ENCODE measurements around the gene ZNF555. TPM values are rescaled to one million over a fixed set of nuclear protein-coding genes. Genes with fewer than 3 reads are reported as not detected.

The ZNF555 gene
- total RNA-seq, result 21.1 TPM

DNA sequence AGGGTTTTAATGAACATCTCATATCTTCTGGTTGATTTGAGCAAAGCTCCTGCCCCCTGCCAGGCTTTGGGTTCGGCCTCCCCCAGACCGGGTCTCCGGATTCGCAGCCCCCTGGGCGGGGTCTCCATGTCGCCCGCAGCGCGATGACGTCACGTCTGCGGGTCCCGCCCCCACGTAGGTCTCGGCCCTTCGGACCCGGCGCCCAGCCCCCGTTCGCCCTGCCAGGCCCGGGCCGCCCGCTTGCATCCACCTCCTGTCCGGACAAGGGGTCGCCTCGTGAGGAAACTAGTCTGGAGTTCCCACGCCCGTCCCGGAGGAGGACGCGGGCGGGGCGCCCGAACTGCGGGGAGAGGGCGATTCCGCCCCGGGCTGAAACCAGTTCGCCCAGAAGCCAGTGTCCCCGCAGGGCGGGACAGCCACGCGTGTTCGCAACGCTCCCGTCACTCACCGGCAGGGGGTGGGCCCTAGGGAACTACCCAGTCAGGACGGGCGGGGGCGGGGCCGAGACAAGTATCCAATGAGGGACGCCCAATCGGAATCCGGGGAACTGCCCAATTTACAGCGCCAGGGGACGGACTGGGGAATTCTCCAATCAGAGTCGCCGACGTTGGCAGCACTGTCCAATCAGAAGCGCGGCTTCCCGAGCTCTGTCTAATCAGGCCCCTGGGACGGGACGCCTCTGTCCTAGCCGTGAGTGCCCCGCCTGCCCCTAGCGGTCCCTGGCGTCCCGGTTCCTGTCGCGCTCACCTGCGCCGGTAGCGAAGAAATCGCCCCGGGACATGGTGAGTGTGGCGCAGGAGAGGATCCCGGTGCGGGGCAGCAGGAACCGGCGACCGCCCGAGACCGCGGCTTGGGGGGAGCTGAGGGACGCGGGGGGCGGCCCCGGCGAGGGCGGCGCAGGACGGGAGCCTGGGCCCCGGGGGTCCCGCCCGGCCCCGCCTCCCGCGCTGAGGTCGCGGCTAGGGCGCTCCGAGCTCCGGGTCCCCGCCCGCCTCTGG, at the start of gene ZNF555:
Gene ZNF555 (plus strand): TSS at position 682 of the 998 bp plus-strand sequence. CDS start 98 bp downstream, at position 780.

DNA sequence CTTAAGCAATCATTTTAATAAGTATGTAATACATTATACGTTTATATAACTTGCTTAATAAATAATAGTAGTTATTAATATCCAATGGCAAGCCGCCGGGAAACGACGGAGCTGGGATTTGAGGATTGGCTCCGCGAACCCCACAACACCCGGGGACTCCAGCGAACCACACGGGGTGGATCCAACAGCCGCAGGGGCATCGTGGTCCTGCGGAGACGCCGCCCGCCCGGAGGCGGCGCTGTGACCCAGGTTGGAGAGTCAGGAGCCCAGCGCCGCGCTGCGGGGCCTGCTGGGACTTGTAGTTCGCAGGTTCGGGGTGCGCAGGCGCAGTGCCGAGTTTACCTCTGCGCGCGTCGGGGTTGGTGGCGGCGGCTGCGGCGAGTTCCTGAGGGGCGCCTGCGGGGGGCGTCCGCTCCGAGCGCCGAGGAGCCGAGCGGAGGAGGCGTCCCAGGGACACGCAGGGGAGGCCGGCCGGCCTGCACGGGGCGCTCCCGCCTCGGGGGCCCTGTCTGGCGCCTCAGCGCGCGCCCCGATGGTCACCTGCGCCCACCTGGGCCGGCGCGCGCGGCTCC, 21.6 kb upstream of the ZNF555 start, which contains the start of gene ZNF554:
Gene ZNF554 (plus strand): TSS at position 329 of the 572 bp plus-strand sequence. CDS start 204 bp downstream, at position 533.

GRCh38 chr19:2867025-2867991, 26.0 kb downstream of the ZNF555 start, which contains the start of gene ZNF556:
Gene ZNF556 (plus strand): TSS chr19:2867335. CDS start chr19:2867422, 87 bp downstream.

GRCh38 chr19:2900296-2901252, 59.3 kb downstream of the ZNF555 start, which contains the start of gene ZNF57:
Gene ZNF57 (plus strand): TSS chr19:2900928. CDS start chr19:2901046, 118 bp downstream.

Other genes starting within 250 kb of the ZNF555 start
- gene GNG7, start 138.8 kb upstream of the ZNF555 start, total RNA-seq, result 12.3 TPM
- 11.7 TPM for gene DIRAS1, start 120.1 kb upstream of the ZNF555 start, total RNA-seq
- gene SLC39A3, start 101.5 kb upstream of the ZNF555 start, total RNA-seq, result 17.0 TPM
- gene SGTA, start 58.2 kb upstream of the ZNF555 start, total RNA-seq, result 48.4 TPM
- 93.8 TPM for gene THOP1, start 56.0 kb upstream of the ZNF555 start, total RNA-seq
- gene ZNF554, start 21.6 kb upstream of the ZNF555 start, total RNA-seq, result 12.8 TPM
- gene ZNF556, start 25.9 kb downstream of the ZNF555 start, total RNA-seq, result 3.0 TPM
- gene ZNF57, start 59.5 kb downstream of the ZNF555 start, total RNA-seq, result 5.6 TPM
- gene ZNF77, start 103.5 kb downstream of the ZNF555 start, total RNA-seq, result 7.6 TPM
- gene TLE6, start 136.1 kb downstream of the ZNF555 start, total RNA-seq, result 5.2 TPM
- gene TLE2, start 187.8 kb downstream of the ZNF555 start, total RNA-seq, result 40.1 TPM
- gene TLE5, start 221.0 kb downstream of the ZNF555 start, total RNA-seq, result 128 TPM